Right hindlimb (tissue), 1 donor: ENCODE measurements around the gene DPYD.

ENCODE experiments used
- DNase-seq: peaks from one replicate; pipeline ENCODE4 v3.0.0-alpha.2; 2018

DPYD gene

DNA sequence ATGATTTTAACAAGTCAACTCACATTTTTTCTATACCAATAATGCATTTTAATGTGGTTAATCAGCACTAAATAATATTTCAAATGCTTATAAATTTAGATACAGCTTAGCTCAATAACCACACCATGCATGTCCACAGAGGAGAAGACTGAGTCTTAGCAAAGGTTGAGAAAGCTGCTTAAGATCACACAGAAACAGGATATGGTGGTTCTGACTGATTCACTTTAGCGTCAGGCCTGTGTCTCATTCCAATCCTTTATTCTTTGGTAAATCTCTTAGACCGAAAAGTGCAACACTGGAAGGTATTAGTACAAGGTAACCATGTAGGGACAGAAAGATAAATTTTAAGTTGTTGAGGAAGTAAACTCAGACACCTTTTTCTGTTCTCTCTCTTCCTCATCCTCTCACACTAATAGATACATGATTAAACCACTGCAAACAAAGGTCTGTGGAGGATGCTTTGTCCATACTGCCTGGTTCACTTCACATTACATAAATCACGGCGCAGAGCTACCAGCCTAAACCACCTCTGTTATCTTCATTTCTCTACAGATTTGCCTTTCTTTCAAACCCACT is 139.0 kb downstream of the DPYD start:
- DNase-seq: no peak

DNA sequence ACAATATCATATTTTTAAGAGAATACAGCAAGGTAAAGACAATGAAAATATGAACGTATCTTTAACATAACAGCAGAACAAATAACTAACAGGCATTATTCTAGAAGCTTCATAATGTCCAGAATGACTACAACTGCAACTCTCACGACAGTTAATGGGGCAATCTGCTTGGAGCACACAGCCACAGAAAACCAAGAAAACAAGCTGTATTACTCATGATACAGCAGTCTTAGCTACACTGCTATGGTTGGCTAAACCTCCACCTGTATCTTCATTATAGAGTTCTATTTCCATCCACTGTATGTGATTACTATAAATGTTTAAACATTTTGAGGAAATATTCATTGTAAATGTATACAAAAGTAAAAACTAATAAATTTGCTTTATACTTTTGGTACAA is 139.9 kb downstream of the DPYD start:
- no peak for DNase-seq

DNA sequence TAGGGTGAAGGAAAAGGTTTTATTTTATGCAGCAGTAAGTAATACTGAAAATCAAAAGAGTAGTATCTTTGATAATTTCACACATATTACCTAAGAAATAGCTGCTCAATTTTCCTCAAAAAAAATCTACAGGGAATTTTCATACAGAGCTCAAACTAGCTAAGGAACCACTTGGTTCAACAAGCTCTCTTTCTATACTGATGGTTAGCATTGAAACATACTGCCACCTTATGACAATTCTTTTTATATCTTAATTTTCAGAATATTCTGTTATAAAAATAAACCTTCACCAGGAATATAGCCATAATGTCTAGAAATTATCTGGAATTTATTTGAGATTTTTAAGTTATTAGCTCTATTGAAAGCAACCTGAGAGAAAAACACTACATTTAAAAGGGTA is 142.1 kb downstream of the DPYD start:
- DNase-seq: no peak

DNA sequence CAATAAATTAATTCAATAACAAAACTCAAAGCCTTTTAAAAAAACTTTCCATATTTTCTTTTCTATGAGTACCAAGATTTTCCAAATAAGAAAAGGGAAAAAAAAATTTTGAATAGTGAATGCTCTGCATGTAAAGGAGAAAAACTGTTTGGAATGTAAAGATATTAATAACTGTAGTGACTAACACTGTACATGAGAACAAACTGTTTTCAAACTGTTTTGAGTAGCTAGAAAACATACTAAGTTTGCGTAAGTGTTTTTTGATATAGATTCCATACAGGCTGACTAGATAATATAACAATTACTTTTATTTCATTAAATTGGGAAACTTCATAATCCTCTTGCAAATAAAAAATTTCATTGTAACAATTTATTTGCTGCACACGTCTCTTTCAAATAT is 150.5 kb downstream of the DPYD start:
- no peak for DNase-seq

DNA sequence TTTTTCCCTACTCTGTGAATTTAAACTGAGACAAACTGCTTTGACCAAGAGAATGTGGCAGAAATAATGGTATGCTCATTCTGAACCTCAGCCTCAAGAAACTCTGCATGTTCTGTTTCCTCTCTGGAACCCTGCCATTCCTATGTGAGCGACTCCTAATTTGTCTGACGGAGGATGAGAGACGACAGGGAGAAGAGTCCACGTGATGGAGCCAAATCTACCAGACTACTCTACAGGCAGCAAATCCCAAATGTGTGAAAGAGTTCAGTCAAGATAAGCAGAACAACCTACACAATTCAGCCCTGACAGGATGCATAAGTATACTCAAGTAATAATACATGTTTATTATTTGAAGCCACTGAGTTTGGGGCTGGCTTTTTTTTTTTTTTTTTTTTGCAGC is 153.5 kb downstream of the DPYD start:
- no peak for DNase-seq

DNA sequence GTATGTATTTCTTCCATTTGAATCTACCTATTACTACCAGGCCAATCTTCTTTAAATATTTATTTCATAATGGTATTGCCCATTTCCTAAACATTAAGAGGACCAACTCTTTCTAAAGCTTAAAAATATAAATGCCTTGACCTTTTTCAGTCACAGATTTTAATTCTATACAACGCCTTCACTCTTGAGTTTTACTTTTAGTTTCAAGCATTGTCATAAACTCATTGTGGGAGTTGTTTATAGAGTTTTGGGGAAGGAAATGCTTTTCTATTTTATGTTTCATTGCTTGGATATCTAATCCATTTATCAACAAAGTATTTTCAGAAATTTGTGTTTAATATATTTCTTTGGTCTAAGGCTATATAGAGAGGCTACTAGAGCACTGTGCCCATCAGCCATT is 155.8 kb downstream of the DPYD start:
- DNase-seq: no peak

DNA sequence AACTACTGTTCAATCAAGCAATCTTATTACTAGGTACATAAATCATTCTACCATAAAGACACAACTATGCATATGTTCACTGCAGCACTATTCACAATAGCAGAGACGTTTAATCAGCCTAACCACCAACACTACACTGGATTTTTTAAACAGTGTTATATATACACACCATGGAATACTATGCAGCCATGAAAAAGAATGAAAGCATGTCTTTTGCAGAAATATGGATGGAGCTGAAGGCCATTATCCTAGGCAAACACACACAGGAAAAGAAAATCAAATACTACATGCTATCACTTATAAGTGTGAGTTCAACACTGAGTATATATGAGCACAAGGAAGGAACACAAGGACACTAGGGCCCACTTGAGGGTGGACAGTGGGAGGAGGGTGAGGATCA is 159.2 kb downstream of the DPYD start:
- no peak for DNase-seq

DNA sequence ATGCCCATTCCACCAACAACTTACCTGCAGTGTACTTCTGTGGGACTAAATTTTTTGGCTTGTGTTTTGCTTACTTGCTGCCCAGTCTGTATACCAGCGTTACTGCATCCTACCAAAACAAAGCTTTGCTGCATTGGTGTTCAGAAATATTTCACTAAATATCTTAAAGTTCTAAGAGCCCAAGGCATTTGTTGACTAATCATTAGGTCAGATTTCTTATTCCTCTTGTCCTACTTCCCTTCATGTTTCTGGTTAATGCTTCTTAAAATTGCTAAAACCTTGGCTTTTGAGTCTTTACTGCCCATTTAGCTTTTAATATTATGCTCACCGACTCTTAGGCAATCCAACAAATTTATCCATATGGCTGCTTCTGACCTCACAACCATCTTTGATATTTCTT is 161.8 kb downstream of the DPYD start:
- DNase-seq: no peak

DNA sequence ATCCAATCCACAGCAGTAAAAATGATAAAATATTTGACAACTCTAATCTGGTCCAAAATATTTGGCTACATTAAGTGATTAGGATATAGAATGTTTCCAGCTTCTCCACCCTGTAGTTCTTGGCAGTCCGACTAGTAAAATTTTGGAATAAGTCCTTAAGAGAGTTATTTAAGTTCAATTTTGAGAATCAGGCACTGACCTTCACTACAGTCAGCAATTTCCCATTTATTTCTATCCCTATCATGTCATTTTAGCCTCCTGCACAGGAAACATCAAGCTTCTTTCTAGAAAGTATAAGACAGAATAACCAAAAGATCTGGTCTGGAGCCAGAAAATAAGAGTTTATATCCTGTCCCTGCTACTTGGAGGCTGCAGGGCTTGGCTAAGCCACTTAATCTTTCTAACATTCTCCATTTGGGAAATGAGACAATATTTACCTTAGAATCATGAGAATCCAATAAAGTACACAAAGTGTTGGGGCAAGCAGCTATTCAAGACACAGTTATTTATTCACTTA is 162.2 kb downstream of the DPYD start:
- no peak for DNase-seq

DNA sequence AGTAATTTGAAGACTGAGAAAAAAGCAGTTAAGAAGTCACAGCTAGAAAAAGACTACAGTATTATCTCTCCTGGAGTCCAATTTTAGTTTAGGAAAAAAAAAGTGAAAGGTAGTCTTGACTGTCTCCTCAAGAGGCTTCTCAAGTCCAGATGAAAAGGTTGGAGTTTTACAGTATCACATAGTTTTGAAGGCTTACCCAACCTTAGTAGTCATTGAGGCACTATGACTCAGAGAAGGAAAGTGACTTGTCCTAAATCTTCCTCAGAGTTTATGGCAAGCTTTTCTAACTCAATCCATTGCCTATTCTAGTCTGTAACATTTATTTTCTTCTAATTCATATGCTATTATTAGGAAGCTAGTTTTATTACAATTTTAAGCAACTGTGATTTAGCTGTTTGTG is 174.9 kb downstream of the DPYD start:
- no peak for DNase-seq

DNA sequence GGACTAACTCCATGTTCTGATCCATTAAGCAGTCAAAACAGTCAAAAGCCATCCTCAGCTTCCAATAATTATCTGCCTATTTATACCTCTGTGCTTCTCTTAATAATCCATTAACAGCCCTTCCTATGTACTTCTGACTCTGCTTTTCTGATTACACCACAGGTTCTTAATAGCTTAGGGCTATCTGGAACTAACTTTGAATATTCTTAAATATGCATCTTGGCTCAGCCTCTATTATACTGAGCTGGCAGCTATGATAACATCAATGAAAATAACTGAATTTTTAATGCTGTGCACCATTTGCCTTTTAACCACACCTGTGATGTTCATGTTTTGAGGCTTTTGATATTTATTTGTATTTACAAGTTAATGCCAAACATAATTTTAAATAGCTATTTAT is 175.9 kb downstream of the DPYD start:
- no peak for DNase-seq

DNA sequence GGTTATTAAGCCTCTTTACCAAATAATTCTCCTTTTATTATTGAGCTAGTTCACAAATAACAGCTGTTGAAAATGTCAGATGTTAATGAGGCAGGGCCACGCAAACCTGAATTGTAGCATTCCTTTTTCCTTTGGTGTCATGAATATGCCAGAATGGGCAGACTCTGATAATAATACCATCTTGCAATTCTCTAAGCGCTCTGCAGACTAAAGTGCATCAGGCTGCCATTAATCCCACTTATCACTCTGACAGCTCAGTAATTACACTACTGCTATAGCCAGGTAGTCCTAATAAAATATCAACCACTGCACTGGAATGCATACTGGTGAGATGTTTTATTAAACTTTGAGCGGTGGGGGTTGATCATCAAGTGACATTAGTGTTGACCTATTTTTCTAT is 177.7 kb downstream of the DPYD start:
- DNase-seq: no peak

DNA sequence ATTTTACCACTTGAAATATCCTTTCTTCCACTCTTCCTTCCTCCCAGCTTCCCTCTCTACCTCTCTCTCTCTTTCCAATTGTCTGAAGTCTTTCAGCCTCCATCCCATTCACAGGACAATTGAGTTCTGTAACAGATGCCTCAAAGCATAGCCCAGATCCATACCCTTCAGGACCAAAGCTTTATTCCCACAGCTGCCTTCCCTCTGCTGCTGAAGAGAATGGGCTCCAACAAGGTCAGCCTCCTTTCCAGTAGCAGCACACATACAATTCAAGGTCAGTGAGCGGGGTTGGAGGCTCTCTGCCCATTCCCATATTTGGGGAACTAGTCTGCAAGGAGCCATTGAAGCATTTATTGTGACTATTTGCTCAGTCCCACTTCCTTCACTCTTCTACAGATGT is 179.9 kb downstream of the DPYD start:
- no peak for DNase-seq

DNA sequence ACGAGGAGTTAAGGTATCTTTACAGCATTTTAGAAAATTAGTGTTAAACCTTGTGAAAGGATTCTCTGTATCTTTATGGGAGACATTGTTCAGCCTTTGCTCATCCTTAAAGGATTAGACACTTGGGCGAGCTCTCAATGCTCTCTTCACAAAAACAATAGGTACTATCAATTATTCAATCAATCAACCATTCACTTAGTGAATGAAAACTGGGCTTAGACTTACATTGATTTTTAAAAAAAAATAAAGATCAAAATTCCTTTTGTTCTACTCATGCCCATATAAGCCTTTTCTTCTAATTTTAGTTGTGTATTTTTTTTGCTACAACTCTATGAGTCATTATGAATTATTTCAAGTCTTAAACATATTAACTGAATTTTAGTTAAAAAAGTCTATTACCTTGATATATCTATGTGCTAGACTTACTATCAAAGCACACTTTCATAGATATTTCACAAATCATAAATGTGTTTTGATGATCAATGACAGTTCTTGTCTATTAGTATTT is 181.2 kb downstream of the DPYD start:
- no peak for DNase-seq

DNA sequence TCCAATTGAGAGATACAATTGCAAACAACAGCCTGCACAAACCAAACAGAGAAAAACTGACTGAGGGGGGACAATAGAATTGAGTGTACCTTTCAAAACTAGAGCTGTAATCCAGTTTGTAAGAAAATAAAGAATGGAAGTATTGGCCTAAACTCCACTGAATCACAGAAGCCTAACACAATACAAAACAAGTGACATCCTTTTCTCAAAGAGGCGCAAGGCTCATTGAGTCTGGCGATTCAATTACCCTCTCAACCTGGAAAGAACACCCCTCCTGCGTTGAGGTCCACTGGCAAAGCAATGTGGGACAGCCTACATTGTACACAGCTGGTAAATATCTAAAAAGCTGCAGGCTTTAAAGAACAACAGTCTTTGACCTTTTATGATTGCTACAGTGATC is 182.6 kb downstream of the DPYD start:
- DNase-seq: no peak

DNA sequence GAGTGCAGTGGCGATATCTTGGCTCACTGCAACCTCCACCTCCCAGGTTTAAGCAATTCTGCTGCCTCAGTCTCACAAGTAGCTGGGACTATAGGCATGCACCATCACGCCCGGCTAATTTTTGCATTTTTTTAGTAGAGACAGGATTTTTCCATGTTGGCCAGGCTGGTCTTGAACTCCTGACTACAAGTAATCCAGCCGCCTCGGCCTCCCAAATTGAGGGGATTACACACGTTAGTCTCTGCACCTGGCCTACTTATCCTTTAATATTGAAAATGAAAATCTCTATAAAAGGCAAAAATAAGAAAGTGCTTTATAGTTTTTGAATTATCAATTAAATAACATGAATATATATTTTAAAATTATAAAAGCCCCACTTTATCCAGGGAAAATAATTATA is 190.6 kb downstream of the DPYD start:
- no peak for DNase-seq

DNA sequence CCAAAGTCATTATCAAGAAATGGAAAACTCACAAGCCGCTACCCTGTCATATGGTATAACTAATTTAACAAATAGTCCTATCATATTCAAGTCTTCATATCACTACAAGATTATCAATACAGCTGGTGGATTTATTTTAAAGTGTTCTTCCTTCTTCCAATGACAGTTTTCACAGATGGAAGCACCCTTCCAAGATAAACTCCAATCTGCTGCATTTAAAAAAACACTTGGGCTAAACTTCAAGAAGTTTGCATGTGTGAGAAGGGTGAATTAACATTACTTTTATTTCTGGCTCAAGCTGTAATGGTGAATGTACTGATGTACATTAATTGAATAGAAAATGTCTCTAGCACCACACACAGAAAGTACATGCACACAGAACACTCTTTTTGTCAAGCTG is 192.4 kb downstream of the DPYD start:
- no peak for DNase-seq

DNA sequence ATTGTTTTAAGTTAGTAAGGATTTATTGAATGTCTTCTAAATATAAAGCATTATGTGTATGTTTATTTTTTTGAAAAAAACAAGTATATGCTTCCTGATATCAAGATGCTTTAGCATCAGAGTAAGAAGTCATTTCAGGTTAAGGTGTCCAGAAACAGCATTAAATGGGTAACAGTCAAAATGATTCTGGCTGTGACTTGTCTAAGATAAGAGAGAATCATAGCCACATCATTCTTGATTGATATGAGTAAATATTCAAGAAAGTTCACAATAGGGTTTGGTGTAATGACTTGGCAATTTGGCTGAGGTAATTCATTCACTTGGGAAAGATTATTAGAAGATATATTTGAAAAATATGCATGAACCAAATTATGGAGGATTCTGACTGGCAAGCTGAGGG is 193.8 kb downstream of the DPYD start:
- no peak for DNase-seq

DNA sequence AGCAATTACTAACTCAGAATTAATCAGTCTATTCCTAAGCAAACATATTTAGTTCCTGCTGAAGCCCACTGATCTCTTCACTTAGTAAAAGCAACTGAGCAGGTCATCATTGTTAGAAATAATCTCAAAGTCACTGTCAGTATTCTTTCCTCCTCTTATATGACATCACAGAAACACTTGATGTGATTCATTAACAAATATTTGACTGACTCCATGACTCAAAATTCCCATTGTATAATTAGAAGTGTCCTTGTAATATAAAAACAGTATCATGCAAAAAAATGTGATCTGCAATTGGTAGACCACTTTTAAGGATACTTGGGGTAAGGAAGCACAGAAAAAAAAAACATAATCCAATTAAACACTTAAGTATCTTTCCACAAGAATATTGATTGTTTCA is 194.4 kb downstream of the DPYD start:
- no peak for DNase-seq

DNA sequence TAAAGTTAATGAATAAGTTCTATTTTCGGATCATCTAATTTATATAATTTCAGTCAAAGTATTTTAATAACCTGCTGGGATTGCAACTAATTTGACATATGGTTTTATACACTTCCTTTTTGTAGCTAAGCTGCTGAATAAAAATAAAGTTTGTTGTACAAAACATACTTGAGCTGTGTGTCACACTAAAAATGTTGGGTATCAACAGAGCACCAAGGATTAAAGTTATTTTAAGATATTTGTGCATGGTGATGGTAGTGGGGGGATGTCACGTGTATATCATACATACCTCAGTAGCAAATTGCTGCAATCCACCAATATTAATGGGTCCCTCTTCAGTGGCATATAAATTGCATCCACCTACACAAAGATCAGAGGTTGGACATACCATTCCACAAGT is 199.6 kb downstream of the DPYD start:
- DNase-seq: no peak

DNA sequence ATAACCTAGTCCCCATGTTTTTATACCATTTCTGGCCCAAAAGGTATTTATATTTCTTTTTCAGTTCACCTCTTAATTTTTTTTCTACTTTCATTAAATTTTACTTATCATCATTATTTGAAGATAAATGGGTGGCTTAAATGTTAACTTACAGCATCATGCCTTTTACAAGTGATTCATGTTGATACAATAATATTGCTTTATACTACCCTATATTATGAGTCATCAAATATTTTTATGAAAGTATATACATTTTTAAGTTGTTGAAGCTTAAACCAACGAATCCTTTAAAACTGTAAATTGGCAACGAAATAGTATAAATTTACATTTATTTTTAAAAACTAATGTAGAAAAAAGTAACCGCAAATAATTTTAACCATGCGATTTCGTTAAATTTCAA is 207.9 kb downstream of the DPYD start:
- DNase-seq: no peak

DNA sequence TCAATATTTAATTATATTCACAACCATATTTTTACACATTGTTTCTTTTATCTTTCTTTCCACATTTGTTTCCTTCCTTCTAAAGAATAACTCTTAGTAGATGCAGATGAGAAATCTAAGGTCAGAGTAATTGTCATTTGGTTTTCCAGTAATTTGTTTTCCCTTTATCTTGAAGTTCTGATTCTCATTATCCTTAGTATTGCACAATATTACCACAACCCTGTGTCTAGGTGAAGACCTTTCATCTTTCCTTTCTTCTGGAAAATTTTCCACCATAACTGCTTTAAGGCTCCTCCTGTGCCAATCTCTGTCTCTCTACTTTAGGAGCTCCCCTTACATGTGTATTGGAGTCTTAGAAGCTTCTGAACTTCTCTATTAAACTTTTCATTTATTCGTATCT is 209.0 kb downstream of the DPYD start:
- DNase-seq: no peak

DNA sequence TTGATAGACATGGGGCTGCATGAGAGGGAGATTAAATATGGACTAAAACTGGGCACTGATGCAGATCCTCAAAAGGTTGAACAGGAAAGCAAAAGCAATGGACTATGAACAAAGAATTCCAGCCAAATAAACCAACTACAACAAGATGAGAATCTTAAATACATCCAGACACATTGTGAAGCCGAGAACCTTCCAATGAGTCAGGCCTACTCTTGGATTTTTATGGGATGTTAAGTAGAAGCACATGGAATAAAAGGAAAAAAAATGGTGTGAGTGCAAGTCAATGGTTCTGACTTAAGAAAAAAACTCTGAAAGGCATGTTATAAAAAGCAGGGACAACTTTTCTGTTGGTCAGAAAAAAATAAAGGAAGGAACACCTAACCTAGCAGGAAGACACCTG is 227.2 kb downstream of the DPYD start:
- DNase-seq: no peak

DNA sequence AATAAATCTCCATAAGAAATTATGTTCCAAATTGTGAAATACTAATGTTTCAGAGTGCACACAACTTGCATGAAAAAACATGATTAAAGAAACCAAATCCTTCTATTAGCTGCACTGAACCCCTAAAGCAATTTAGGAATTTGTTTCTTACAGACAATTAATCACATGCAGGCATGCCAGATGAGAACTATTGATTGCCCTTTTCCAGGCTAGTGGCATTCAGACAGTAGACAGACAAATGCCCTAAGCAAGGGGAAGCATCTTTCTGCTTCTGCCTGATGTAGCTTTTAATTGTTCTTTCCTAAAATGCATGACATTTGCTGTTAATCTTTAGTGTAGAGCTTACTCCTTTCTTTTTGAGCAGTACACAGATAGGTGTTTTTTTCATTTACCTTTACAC is 229.5 kb downstream of the DPYD start:
- DNase-seq: no peak

DNA sequence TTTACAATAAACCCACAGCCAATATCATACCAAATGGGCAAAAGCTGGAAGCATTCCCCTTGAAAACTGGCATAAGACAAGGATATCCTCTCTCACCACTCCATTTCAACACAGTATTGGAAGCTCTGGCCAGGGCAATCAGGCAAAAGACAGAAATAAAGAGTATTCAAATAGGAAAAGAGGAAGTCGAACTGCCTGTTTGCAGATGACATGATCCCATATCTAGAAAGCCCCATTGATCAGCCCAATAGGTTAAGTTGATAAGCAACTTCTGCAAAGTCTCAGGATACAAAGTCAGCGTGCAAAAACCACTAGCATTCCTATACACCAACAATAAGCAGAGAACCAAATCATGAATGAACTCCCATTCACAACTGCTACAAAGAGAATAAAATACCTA is 235.5 kb downstream of the DPYD start:
- no peak for DNase-seq

DNA sequence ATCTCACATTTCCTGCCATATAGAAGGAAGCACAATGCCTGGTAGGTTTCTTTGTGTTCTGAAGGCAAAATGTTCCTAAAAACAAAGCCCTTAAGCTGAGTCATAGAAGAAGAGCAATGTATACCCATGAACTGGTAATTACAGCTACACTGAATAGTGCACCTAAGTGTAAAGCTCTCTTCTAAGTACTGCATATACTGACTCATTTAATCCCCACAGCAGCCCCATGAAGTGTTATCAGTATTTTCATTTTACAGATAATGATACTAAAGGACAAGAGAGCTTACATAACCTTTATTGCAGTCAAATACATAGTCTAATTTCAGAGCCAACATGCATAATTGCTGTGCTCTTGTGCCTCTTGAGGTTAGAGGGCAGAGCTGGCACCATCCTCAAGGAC is 239.9 kb downstream of the DPYD start:
- DNase-seq: no peak
